Astrocyte (in vitro differentiated cells and primary cell): ENCODE data around the gene FNDC8. TPM values are rescaled to one million over a fixed set of nuclear protein-coding genes. Genes with fewer than 3 reads are reported as not detected.

ENCODE experiments used
- DNase-seq: peaks from one replicate; pipeline ENCODE4 v3.0.0-alpha.2; 2010; ENCODE audit warnings: low read depth
- FAIRE-seq: peaks from 2 replicates; lab custom pipeline; 2011; peaks lifted over from hg19 to GRCh38; lab: Jason Lieb, UNC
- H2AFZ ChIP-seq: 2 replicates; pipeline ENCODE4 v1.6.0; 2012; ENCODE audit warnings: low read depth, low read length, inconsistent platforms
- H3K27ac ChIP-seq: 2 replicates; pipeline ENCODE4 v1.5.1; 2011; ENCODE audit warnings: low read depth, low read length, inconsistent platforms
- H3K27me3 ChIP-seq: 2 replicates; pipeline ENCODE4 v1.6.0; 2011; ENCODE audit warnings: low read length, inconsistent platforms; ENCODE audit not compliant: insufficient read depth
- H3K36me3 ChIP-seq: 2 replicates; pipeline ENCODE4 v1.5.1; 2011; ENCODE audit warnings: low read length, inconsistent platforms; ENCODE audit not compliant: insufficient read depth
- H3K4me1 ChIP-seq: 2 replicates; pipeline ENCODE4 v1.5.1; 2011; ENCODE audit warnings: low read length, inconsistent platforms; ENCODE audit not compliant: insufficient read depth
- H3K4me2 ChIP-seq: 2 replicates; pipeline ENCODE4 v1.6.0; 2012; ENCODE audit warnings: low read length, inconsistent platforms
- H3K4me3 ChIP-seq: 2 replicates; pipeline ENCODE4 v1.5.1; 2011; ENCODE audit warnings: low read depth, mild to moderate bottlenecking, low read length, inconsistent platforms; ENCODE audit not compliant: insufficient read depth
- H3K79me2 ChIP-seq: 2 replicates; pipeline ENCODE4 v1.6.0; 2012; ENCODE audit warnings: mild to moderate bottlenecking, low read length, inconsistent platforms; ENCODE audit not compliant: insufficient read depth
- H3K9ac ChIP-seq: 2 replicates; pipeline ENCODE4 v1.6.0; 2012; ENCODE audit warnings: mild to moderate bottlenecking, low read length, inconsistent platforms
- H3K9me3 ChIP-seq: 2 replicates; pipeline ENCODE4 v1.5.1; 2012; ENCODE audit warnings: low read depth, mild to moderate bottlenecking, low read length, inconsistent platforms; ENCODE audit not compliant: insufficient read depth
- H4K20me1 ChIP-seq: 2 replicates; pipeline ENCODE4 v1.6.0; 2012; ENCODE audit warnings: low read length, inconsistent platforms; ENCODE audit not compliant: insufficient read depth
- H3K27ac Mint-ChIP-seq: one replicate; pipeline ENCODE4 v1.8.0; 2021; ENCODE audit warnings: mild to moderate bottlenecking, mixed read lengths; ENCODE audit not compliant: unreplicated experiment
- H3K27me3 Mint-ChIP-seq: one replicate; pipeline ENCODE4 v1.8.0; 2021; ENCODE audit warnings: low read depth, mixed read lengths; ENCODE audit not compliant: unreplicated experiment
- H3K36me3 Mint-ChIP-seq: one replicate; pipeline ENCODE4 v1.8.0; 2021; ENCODE audit warnings: low read depth, mixed read lengths; ENCODE audit not compliant: unreplicated experiment
- H3K4me1 Mint-ChIP-seq: one replicate; pipeline ENCODE4 v1.8.0; 2021; ENCODE audit warnings: low read depth, mixed read lengths; ENCODE audit not compliant: unreplicated experiment
- H3K4me3 Mint-ChIP-seq: one replicate; pipeline ENCODE4 v1.8.0; 2021; ENCODE audit warnings: mild to moderate bottlenecking, moderate library complexity, mixed read lengths; ENCODE audit not compliant: unreplicated experiment
- H3K9me3 Mint-ChIP-seq: one replicate; pipeline ENCODE4 v1.8.0; 2021; ENCODE audit warnings: mild to moderate bottlenecking, mixed read lengths; ENCODE audit not compliant: unreplicated experiment
- EZH2 ChIP-seq: IDR thresholded peaks from 2 replicates; pipeline ENCODE4 v1.6.1; 2012; ENCODE audit warnings: mild to moderate bottlenecking, low read length, inconsistent platforms; ENCODE audit not compliant: insufficient read depth
- total RNA-seq: library from RNA; stranded (reverse); gene quantifications from 2 replicates; pipeline ENCODE4 v1.2.1, GENCODE V29; 2021
- TF ChIP-seq, protein P1 (sequence below): IDR thresholded peaks from 2 replicates; pipeline ENCODE4 v1.5.1; 2011; ENCODE audit warnings: low read depth, mild to moderate bottlenecking, inconsistent platforms, low read length, moderate library complexity; ENCODE audit not compliant: insufficient read depth

FNDC8 gene
- total RNA-seq, 1 donor from 2014 or later = not detected

DNA sequence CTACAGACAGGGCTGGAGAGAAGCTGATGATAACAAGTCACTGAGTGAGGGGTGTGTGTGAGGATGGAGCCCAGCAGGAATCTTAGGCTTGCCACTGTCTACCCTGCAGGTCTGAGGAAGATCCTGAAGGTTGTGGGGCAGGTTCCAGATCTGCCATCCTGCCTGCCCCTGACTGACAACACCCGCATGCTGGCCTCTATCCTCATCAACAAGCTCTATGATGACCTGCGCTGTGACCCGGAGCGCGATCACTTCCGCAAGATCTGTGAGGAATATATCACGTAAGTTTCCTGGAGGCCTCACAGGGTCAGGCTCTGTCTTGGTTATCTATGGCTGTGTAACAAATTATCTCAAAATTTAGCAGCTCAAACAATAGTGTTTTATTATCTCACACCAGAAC is 42.5 kb downstream of the FNDC8 start:
- no peak overlapping the region for H2AFZ ChIP-seq
- DNase-seq (no peak), FAIRE-seq (no peak)
- Mint-ChIP-seq H3K27ac (no peak overlapping the region), H3K4me1 (peaks cover 5% of the 10 kb centered on the region), H3K27me3 (peaks cover 15% of the 10 kb centered on the region), H3K36me3 (no peaks in the 10 kb centered on the region), H3K4me3 (no peak overlapping the region), H3K9me3 (no peaks in the 10 kb centered on the region)
- H3K36me3 ChIP-seq = no peaks in the 10 kb centered on the region
- peaks cover 6% of the 10 kb centered on the region for H3K27me3 ChIP-seq
- no peaks in the 10 kb centered on the region for H3K9me3 ChIP-seq
- H3K27ac ChIP-seq = no peak overlapping the region
- no peaks in the 10 kb centered on the region for H3K79me2 ChIP-seq
- H3K4me2 ChIP-seq = no peak overlapping the region
- no peaks in the 10 kb centered on the region for H3K4me1 ChIP-seq
- H4K20me1 ChIP-seq = no peaks in the 10 kb centered on the region
- H3K4me3 ChIP-seq = no peak overlapping the region
- TF ChIP-seq, protein P1, sequence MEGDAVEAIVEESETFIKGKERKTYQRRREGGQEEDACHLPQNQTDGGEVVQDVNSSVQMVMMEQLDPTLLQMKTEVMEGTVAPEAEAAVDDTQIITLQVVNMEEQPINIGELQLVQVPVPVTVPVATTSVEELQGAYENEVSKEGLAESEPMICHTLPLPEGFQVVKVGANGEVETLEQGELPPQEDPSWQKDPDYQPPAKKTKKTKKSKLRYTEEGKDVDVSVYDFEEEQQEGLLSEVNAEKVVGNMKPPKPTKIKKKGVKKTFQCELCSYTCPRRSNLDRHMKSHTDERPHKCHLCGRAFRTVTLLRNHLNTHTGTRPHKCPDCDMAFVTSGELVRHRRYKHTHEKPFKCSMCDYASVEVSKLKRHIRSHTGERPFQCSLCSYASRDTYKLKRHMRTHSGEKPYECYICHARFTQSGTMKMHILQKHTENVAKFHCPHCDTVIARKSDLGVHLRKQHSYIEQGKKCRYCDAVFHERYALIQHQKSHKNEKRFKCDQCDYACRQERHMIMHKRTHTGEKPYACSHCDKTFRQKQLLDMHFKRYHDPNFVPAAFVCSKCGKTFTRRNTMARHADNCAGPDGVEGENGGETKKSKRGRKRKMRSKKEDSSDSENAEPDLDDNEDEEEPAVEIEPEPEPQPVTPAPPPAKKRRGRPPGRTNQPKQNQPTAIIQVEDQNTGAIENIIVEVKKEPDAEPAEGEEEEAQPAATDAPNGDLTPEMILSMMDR = no peak
- TF ChIP-seq EZH2 = no peak
- no peak overlapping the region for H3K9ac ChIP-seq

GRCh38 chr17:35164716-35165115 is 43.3 kb downstream of the FNDC8 start:
- H3K4me2 ChIP-seq = no peak overlapping the region
- FAIRE-seq (no peak), DNase-seq (no peak)
- no peaks in the 10 kb centered on the region for H3K36me3 Mint-ChIP-seq
- H3K79me2 ChIP-seq = no peaks in the 10 kb centered on the region
- no peak overlapping the region for H3K9ac ChIP-seq
- H3K4me3 ChIP-seq = no peak overlapping the region
- H3K9me3 Mint-ChIP-seq = no peaks in the 10 kb centered on the region
- H2AFZ ChIP-seq = no peak overlapping the region
- no peaks in the 10 kb centered on the region for H3K4me1 ChIP-seq
- no peaks in the 10 kb centered on the region for H3K36me3 ChIP-seq
- H3K27me3 ChIP-seq = peaks cover 6% of the 10 kb centered on the region
- H3K9me3 ChIP-seq = no peaks in the 10 kb centered on the region
- no peak overlapping the region for H3K27ac Mint-ChIP-seq
- H4K20me1 ChIP-seq = no peaks in the 10 kb centered on the region
- H3K4me1 Mint-ChIP-seq = peaks cover 5% of the 10 kb centered on the region
- TF ChIP-seq EZH2 = no peak
- TF ChIP-seq, protein P1 = no peak
- H3K27me3 Mint-ChIP-seq = peaks cover 15% of the 10 kb centered on the region
- no peak overlapping the region for H3K4me3 Mint-ChIP-seq
- H3K27ac ChIP-seq = no peak overlapping the region

DNA sequence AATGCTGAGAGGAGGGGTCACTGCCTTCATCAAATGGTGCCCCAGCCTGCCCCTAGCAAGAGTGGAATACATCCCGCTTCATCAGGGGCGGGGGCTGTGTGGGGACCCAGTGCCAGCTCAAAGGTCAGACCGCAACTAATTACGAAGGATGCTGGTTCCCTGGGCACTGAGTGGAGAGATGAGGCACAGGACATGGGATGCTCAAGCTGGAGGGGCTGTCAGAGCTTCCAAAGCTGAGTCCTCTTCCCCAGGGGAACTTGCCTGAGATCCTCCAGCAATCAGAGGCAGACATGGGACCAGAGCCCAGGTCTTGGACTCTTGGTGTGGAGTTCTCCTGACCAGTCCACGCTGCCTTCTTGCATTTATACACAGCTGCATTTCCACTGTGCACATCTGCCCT is 45.1 kb downstream of the FNDC8 start:
- Histone ChIP-seq H3K9me3 (no peaks in the 10 kb centered on the region), H3K4me2 (no peak overlapping the region), H3K4me3 (no peak overlapping the region), H3K9ac (no peak overlapping the region), H3K27me3 (peaks cover 2% of the 10 kb centered on the region), H3K27ac (no peak overlapping the region), H3K79me2 (no peaks in the 10 kb centered on the region), H3K36me3 (no peaks in the 10 kb centered on the region), H3K4me1 (no peaks in the 10 kb centered on the region), H4K20me1 (no peaks in the 10 kb centered on the region), H2AFZ (no peak overlapping the region)
- Mint-ChIP-seq H3K9me3 (no peaks in the 10 kb centered on the region), H3K27ac (no peak overlapping the region), H3K4me1 (peaks cover 2% of the 10 kb centered on the region), H3K27me3 (peaks cover 16% of the 10 kb centered on the region), H3K36me3 (no peaks in the 10 kb centered on the region), H3K4me3 (no peak overlapping the region)
- FAIRE-seq (no peak), DNase-seq (no peak)
- TF ChIP-seq EZH2 = no peak
- TF ChIP-seq, protein P1 = no peak
